Endothelial cell of umbilical vein (primary cell): ENCODE data around the gene ME3. TPM values are rescaled to one million over a fixed set of nuclear protein-coding genes. Genes with fewer than 3 reads are reported as not detected.

Source experiments
- BruUV-seq: library from RNA; stranded (reverse); fragments of 400-500 nt; replicated peaks from 2 replicates; lab custom pipeline; 2021; lab: Mats Ljungman, UMichigan
- CTCF ChIA-PET: fragments of 300-600, 350-600 bp; sonication (Branson Sonifier 250); formaldehyde crosslinking; loops from one replicate; lab custom pipeline; 2021; ENCODE audit warnings: antibody characterized with exemption, inconsistent platforms; lab: Charles Lee
- POLR2A ChIA-PET: fragments of 300-600, 350-600 bp; sonication (Branson Sonifier 250); formaldehyde crosslinking; loops from one replicate; lab custom pipeline; 2021; ENCODE audit warnings: antibody characterized with exemption, inconsistent platforms; lab: Charles Lee
- DNase-seq: peaks from one replicate; pipeline ENCODE4 v3.0.0-alpha.2; 2011; ENCODE audit warnings: low read depth, low spot score
- FAIRE-seq: peaks from 2 replicates; lab custom pipeline; 2011; peaks lifted over from hg19 to GRCh38; lab: Jason Lieb, UNC
- H2AFZ ChIP-seq: 2 replicates; pipeline ENCODE4 v1.6.0; 2012; ENCODE audit warnings: low read depth, low read length, control low read depth, inconsistent platforms
- H3K27ac ChIP-seq: 2 replicates; pipeline ENCODE4 v1.5.1; 2011; ENCODE audit warnings: low read depth, mild to moderate bottlenecking, control low read depth, low read length, moderate library complexity; ENCODE audit not compliant: insufficient read depth
- H3K27me3 ChIP-seq, 2 experiments: 2 replicates each; pipeline versions ENCODE4 v1.6.0 to v1.6.1; 2011; ENCODE audit warnings: low read length in 2 of 2, mixed read lengths in 1 of 2; ENCODE audit not compliant: control insufficient read depth in 2 of 2, insufficient read depth in 2 of 2
- H3K36me3 ChIP-seq, 2 experiments: 2 replicates in 1 of 2; 3 replicates in 1 of 2; pipeline ENCODE4 v1.5.1; 2011; ENCODE audit warnings: low read length in 2 of 2, mild to moderate bottlenecking in 1 of 2, moderate library complexity in 1 of 2; ENCODE audit not compliant: control insufficient read depth in 2 of 2, insufficient read depth in 2 of 2; ENCODE audit errors: extremely low read depth in 1 of 2
- H3K4me1 ChIP-seq: 3 replicates; pipeline ENCODE4 v1.5.1; 2011; ENCODE audit warnings: mild to moderate bottlenecking, low read length; ENCODE audit not compliant: control insufficient read depth, insufficient read depth; ENCODE audit errors: extremely low read depth
- H3K4me2 ChIP-seq: 2 replicates; pipeline ENCODE4 v1.6.1; 2011; ENCODE audit warnings: low read length, control low read depth, mixed read lengths; ENCODE audit not compliant: insufficient read depth
- H3K4me3 ChIP-seq, 3 experiments: fragments of 200-600 bp in 1 of 3; sonication (generic), shearing (Covaris generic) in 1 of 3; replicated peaks in 1 of 3; 2 replicates each; pipeline ENCODE4 v1.5.1; 2011 to 2016; ENCODE audit warnings: control low read depth in 3 of 3, low read length in 3 of 3, mild to moderate bottlenecking in 2 of 3, inconsistent platforms in 1 of 3, low read depth in 1 of 3, moderate library complexity in 1 of 3; ENCODE audit not compliant: insufficient read depth in 1 of 3
- H3K79me2 ChIP-seq: 2 replicates; pipeline ENCODE4 v1.6.0; 2012; ENCODE audit warnings: low read length, inconsistent platforms; ENCODE audit not compliant: control insufficient read depth, insufficient read depth
- H3K9ac ChIP-seq: replicated peaks from 2 replicates; pipeline ENCODE3; 2011; ENCODE audit warnings: low read length, control low read depth; ENCODE audit not compliant: insufficient read depth; ENCODE audit errors: extremely low read depth
- H3K9me1 ChIP-seq: replicated peaks from 3 replicates; pipeline ENCODE4 v1.6.0; 2011; ENCODE audit warnings: mild to moderate bottlenecking, low read length; ENCODE audit not compliant: control insufficient read depth, insufficient read depth; ENCODE audit errors: extremely low read depth
- H3K9me3 ChIP-seq: replicated peaks from 2 replicates; pipeline ENCODE4 v1.5.1; 2012; ENCODE audit warnings: low read length, inconsistent platforms; ENCODE audit not compliant: control insufficient read depth, insufficient read depth
- H4K20me1 ChIP-seq: replicated peaks from 2 replicates; pipeline ENCODE3; 2011; ENCODE audit warnings: mild to moderate bottlenecking, low read length; ENCODE audit not compliant: control insufficient read depth, insufficient read depth; ENCODE audit errors: extremely low read depth
- CTCF ChIP-seq, 2 donors: IDR thresholded peaks; 1 replicate in 1 of 2; 2 replicates in 1 of 2; pipeline ENCODE4 v1.5.1; 2011; ENCODE audit warnings: low read length in 2 of 2, mild to moderate bottlenecking in 2 of 2, moderate library complexity in 2 of 2, control low read depth in 1 of 2, inconsistent platforms in 1 of 2, low read depth in 1 of 2; ENCODE audit not compliant: insufficient read depth in 1 of 2; ENCODE audit errors: extremely low read depth in 1 of 2
- EZH2 ChIP-seq: IDR thresholded peaks from 2 replicates; pipeline ENCODE4 v1.6.1; 2012; ENCODE audit warnings: borderline replicate concordance, low read depth, mild to moderate bottlenecking, moderate library complexity, low read length, inconsistent platforms; ENCODE audit not compliant: severe bottlenecking
- FOS ChIP-seq: IDR thresholded peaks from 2 replicates; pipeline ENCODE4 v1.6.1; 2011; ENCODE audit warnings: mild to moderate bottlenecking, low read length, moderate library complexity, borderline replicate concordance; ENCODE audit not compliant: insufficient read depth
- GATA2 ChIP-seq: IDR thresholded peaks from 2 replicates; pipeline ENCODE4 v1.7.0; 2011; ENCODE audit warnings: low read depth, mild to moderate bottlenecking, moderate library complexity, mixed read lengths, low read length; ENCODE audit not compliant: insufficient read length, insufficient read depth
- JUN ChIP-seq: IDR thresholded peaks from 2 replicates; pipeline ENCODE4 v1.6.1; 2011; ENCODE audit warnings: borderline replicate concordance, low read depth; ENCODE audit not compliant: insufficient read length, insufficient read depth
- MAX ChIP-seq: IDR thresholded peaks from 2 replicates; pipeline ENCODE4 v1.6.1; 2011; ENCODE audit not compliant: insufficient read depth, insufficient read length
- MYC ChIP-seq: IDR thresholded peaks from one replicate; pipeline ENCODE4 v1.6.1; 2011; ENCODE audit warnings: mild to moderate bottlenecking, low read depth, low read length
- POLR2A ChIP-seq: IDR thresholded peaks from 2 replicates; pipeline ENCODE4 v1.6.1; 2012; ENCODE audit warnings: low read depth, mild to moderate bottlenecking, control low read depth, low read length
- POLR2AphosphoS5 ChIP-seq: IDR thresholded peaks from 2 replicates; pipeline ENCODE4 v1.6.1; 2012; ENCODE audit warnings: low read depth, mild to moderate bottlenecking, control low read depth, low read length, moderate library complexity; ENCODE audit not compliant: insufficient read depth
- dilution Hi-C: fragments of 300-500 bp; cut with MboI; formaldehyde crosslinking; loops from one replicate; pipeline ENCODE4 v1.15.0; 2019; ENCODE audit warnings: low sequenced_read_pairs; ENCODE audit not compliant: extremely low pct_ligation_motif_present
- intact Hi-C: fragments of 100-400 bp; cut with micrococcal nuclease; formaldehyde crosslinking; loops from one replicate; pipeline ENCODE4 v1.10.0; 2022
- polyA plus RNA-seq, 4 experiments: library from polyadenylated mRNA; depleted of rRNA in 3 of 4; stranded (reverse) in 3 of 4; unstranded in 1 of 4; fragments of >200 nt; gene quantifications; 2 replicates each; pipeline versions ENCODE4 v1.2.1 to v1.2.3, GENCODE V29; 2011 to 2012; ENCODE audit warnings: missing spikeins in 1 of 4
- total RNA-seq: library from RNA; stranded (reverse); gene quantifications from 2 replicates; pipeline ENCODE4 v1.2.3, GENCODE V29; 2021

Gene ME3
- total and polyA plus RNA-seq, 2 donors (not counting 3 experiments of a cell fraction or from before 2014, with no cell fraction given), result 26.9 to 30.4 TPM

- no peak overlapping the region for H3K9ac ChIP-seq
- H3K27me3 ChIP-seq, result no peaks in the 10 kb centered on the region
- no peak for TF ChIP-seq GATA2
- no peak for TF ChIP-seq POLR2AphosphoS5
- no peak for TF ChIP-seq MAX
- no peak for TF ChIP-seq POLR2A
- no peak for TF ChIP-seq CTCF (IDR thresholded peaks at IDR 0.05; ENCODE audit: extremely low read depth in 1 of 2, insufficient read depth in 1 of 2, low read depth in 1 of 2, low read length in 2 of 2)
- no peak for TF ChIP-seq EZH2
- TF ChIP-seq FOS, result no peak
- no peak for TF ChIP-seq MYC
- TF ChIP-seq JUN, result no peak
- H3K4me2 ChIP-seq, result no peak overlapping the region
- intact Hi-C loops (loop anchor here (2.0 to 5.0 kb wide), 3 partner anchors 27 to 512 kb away; partner anchors contain the start of gene PICALM), dilution Hi-C loops (loop anchor here (25.0 kb wide), 1 partner anchor 92 kb away; no protein-coding TSS in a partner anchor)
- H3K9me3 ChIP-seq, result no peaks in the 10 kb centered on the region
- DNase-seq (peak; percentile 23), FAIRE-seq (no peak)
- H3K4me3 ChIP-seq, result no peak overlapping the region
- no peak overlapping the region for H2AFZ ChIP-seq
- no peaks in the 10 kb centered on the region for H4K20me1 ChIP-seq
- peaks cover 54% of the 10 kb centered on the region for H3K4me1 ChIP-seq
- H3K79me2 ChIP-seq, result peaks cover 2% of the 10 kb centered on the region
- CTCF ChIA-PET, result interaction anchor here (2.0 to 2.9 kb wide), 2 partner anchors 9 to 21 kb away, joined by 5 to 12 read pairs; no protein-coding TSS in a partner anchor
- peak overlapping the region; percentile 63 for H3K27ac ChIP-seq
- no peaks in the 10 kb centered on the region for H3K36me3 ChIP-seq
- no peaks in the 10 kb centered on the region for H3K9me1 ChIP-seq
- POLR2A ChIA-PET, result no interaction called here
- no TSS peak for BruUV-seq
These were observed 93.0 kb downstream of the ME3 start for GRCh38 chr11:86579406-86579731.
